Prostate gland (tissue), 2 donors: ENCODE results near the gene ORC2. TPM values are rescaled to one million over a fixed set of nuclear protein-coding genes. Genes with fewer than 3 reads are reported as not detected.
A peak's percentile ranks its signal among the peaks of the same experiment; 100 is the strongest.

Source experiments
- DNase-seq: peaks from one replicate; pipeline ENCODE4 v3.0.0-alpha.2; 2019; ENCODE audit warnings: low spot score
- H3K27ac ChIP-seq, 2 donors: fragments of 200-600 bp; sonication (generic); 2 replicates each; pipeline ENCODE4 v1.5.1; 2017 to 2019
- H3K27me3 ChIP-seq: fragments of 200-600 bp; sonication (generic); replicated peaks from 2 replicates; pipeline ENCODE4 v1.5.1; 2019; ENCODE audit not compliant: insufficient read depth
- H3K36me3 ChIP-seq, 2 donors: fragments of 200-600 bp; sonication (generic); 1 replicate in 1 of 2; 2 replicates in 1 of 2; pipeline versions ENCODE4 v1.5.1 to v1.8.1; 2017 to 2019
- H3K4me1 ChIP-seq: fragments of 200-600 bp; sonication (generic); replicated peaks from 2 replicates; pipeline ENCODE4 v1.5.1; 2019
- H3K4me3 ChIP-seq, 2 donors: fragments of 200-600 bp; sonication (generic); 2 replicates each; pipeline ENCODE4 v1.5.1; 2017 to 2019
- H3K9me3 ChIP-seq: fragments of 200-600 bp; sonication (generic); 2 replicates; pipeline ENCODE4 v1.5.1; 2017
- POLR2A ChIP-seq: fragments of 450-650 bp; IDR thresholded peaks from one replicate; pipeline ENCODE4 v1.6.1; 2016; ENCODE audit warnings: antibody characterized with exemption, mild to moderate bottlenecking
- POLR2AphosphoS5 ChIP-seq: sonication (generic); formaldehyde crosslinking; IDR thresholded peaks from one replicate; pipeline ENCODE4 v1.6.1; 2017; ENCODE audit warnings: antibody characterized with exemption
- WGBS: methylation state at CpG from one replicate; pipeline ENCODE4 v1.1.5; 2018; 5-methylcytosine and 5-hydroxymethylcytosine counted together
- intact Hi-C: fragments of 100-400 bp; cut with DNase I; formaldehyde crosslinking; loops from one replicate; pipeline ENCODE4 v1.14.2; 2022
- total RNA-seq, 2 donors: library from RNA; depleted of rRNA; stranded (reverse); fragments of >200 nt; gene quantifications; one replicate each; pipeline ENCODE4 v1.1.0, GENCODE V29; 2016
- TF ChIP-seq, protein P1 (sequence below), 4 experiments: fragments of 200-600 bp in 2 of 4; fragments of 450-650 bp in 2 of 4; sonication (generic) in 2 of 4; IDR thresholded peaks; 1 replicate in 3 of 4; 2 replicates in 1 of 4; pipeline ENCODE4 v1.5.1; 2016 to 2019; ENCODE audit warnings: antibody characterized with exemption in 4 of 4, mild to moderate bottlenecking in 2 of 4, moderate library complexity in 2 of 4

ORC2 gene
- total RNA-seq: 10 to 100 TPM; 21.9 to 32.1 TPM

DNA sequence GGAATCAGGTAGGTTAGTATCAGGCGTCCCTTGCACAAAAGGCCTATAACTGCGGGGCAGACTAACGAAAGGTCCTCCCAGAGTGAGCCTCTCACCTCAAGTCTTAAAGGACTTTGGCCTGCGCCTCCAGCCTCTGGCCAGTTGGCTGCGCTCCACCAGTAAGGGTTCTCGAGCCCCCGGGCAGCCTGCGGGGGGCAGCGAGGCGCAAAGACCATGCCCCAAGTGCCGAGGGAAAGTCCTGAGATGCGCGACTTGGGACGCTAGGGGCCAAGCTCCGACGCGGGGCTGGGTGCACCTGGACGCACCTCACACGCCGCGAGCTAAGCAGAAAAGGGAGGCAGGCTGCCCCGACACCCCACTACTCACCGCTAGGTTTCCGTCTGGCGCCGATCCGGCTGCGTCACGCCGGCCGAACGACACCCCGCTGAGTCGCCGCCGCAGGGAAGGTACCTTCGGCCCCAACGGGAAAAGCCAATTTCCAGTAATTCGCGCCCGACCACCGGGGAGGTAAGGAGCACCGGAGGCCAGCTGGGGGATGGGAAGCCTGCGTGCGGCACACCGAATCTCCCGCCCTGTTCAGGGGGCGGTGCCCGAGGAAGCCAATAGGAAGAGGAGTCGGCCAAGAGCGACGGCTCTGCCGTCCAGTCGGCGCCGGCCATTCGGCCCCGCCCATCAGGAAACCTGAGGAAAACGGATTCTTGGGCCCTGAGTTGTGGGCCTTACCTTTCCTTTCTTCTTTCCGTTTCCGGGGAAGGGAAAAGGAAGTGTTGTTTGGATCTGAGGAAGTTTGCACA lies at the start of gene ORC2:
TSS of gene ORC2 (minus strand) at position 537 of the 794 bp plus-strand sequence. CDS start 5,537 bp downstream, outside the sequence.
- peak; percentile 95 for DNase-seq
- intact Hi-C loops: loop anchor here (2.0 to 10.0 kb wide), 2 partner anchors 107 to 191 kb away; partner anchors contain the start of gene HYCC2
- Histone ChIP-seq H3K27me3 (no peaks in the 10 kb centered on the region), H3K27ac (peak within 1 kb of the TSS; percentile 80 to 85), H3K36me3 (no peaks in the 10 kb centered on the region), H3K4me1 (no peaks in the 10 kb centered on the region), H3K9me3 (no peaks in the 10 kb centered on the region), H3K4me3 (peak within 1 kb of the TSS; percentile 77 to 89)
- WGBS: under 1% methylated on average over 54 of the region's 61 CpGs
- TF ChIP-seq POLR2AphosphoS5 (peak; percentile 91), POLR2A (peak; percentile 32)
- TF ChIP-seq, protein P1, sequence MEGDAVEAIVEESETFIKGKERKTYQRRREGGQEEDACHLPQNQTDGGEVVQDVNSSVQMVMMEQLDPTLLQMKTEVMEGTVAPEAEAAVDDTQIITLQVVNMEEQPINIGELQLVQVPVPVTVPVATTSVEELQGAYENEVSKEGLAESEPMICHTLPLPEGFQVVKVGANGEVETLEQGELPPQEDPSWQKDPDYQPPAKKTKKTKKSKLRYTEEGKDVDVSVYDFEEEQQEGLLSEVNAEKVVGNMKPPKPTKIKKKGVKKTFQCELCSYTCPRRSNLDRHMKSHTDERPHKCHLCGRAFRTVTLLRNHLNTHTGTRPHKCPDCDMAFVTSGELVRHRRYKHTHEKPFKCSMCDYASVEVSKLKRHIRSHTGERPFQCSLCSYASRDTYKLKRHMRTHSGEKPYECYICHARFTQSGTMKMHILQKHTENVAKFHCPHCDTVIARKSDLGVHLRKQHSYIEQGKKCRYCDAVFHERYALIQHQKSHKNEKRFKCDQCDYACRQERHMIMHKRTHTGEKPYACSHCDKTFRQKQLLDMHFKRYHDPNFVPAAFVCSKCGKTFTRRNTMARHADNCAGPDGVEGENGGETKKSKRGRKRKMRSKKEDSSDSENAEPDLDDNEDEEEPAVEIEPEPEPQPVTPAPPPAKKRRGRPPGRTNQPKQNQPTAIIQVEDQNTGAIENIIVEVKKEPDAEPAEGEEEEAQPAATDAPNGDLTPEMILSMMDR (IDR thresholded peaks at IDR 0.05): peak in 3 of 4 experiments; percentile 21 to 64 (median 61)

DNA sequence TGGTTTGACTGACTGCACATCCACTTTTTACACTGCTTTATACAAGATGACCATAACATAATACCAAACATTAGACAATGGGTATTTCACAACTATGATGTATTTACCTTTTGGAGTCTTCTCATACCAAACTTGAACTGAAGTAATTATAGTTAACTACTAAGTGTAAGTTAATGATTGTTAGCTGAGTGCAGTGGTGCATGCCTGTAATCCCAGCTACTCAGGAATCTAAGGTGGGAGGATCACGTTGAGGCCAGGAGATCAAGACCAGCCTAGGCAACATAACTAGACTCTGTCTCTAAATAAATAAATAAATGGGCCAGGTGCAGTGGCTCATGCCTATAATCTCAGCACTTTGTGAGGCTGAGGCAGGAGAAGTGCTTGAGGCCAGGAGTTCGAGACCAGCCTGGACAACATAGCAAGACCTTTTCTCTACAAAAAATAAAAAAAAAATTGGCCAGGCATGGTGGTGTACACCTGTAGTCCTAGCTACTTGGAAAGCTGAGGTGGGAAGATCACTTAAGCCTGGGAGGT lies 44.9 kb upstream of the ORC2 start:
- TF ChIP-seq, protein P1 (IDR thresholded peaks at IDR 0.05): no peak
- TF ChIP-seq POLR2AphosphoS5: no peak
- no peak for TF ChIP-seq POLR2A
- 67% methylated on average over 2 of the region's 2 CpGs for WGBS

DNA sequence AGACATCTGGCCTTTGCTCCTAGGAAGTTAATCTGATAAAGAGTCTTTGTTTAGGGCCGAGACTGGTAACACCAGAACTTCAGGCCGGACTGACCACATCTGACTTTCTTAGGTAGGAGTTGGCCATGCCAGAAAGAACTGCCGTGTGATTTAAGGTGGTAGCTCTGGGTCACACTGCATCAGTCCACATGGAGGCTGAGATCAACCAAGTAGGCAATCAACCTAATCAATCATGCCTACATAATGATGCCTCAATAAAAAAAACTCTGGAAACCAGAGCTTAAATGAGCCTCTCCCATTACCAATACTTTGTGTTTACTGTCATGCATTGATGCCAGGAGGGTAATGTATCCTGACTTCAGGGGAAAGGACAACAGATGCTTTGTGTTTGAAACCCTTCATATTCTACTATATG lies 44.1 kb upstream of the ORC2 start:
- intact Hi-C loops: no loop called here
- 78% methylated on average over 3 of the region's 3 CpGs for WGBS
- H3K4me1 ChIP-seq: no peaks in the 10 kb centered on the region
- TF ChIP-seq POLR2A (no peak), POLR2AphosphoS5 (no peak)
- TF ChIP-seq, protein P1 (IDR thresholded peaks at IDR 0.05): no peak
- H3K9me3 ChIP-seq: no peaks in the 10 kb centered on the region
- H3K27ac ChIP-seq: no peak overlapping the region
- no peaks in the 10 kb centered on the region for H3K27me3 ChIP-seq
- no peak for DNase-seq
- no peak overlapping the region for H3K4me3 ChIP-seq
- no peaks in the 10 kb centered on the region for H3K36me3 ChIP-seq

More for the DNA sequence above, 44.9 kb upstream of the ORC2 start:
- Histone ChIP-seq H3K27me3 (no peaks in the 10 kb centered on the region), H3K4me3 (no peak overlapping the region), H3K9me3 (no peaks in the 10 kb centered on the region), H3K27ac (no peak overlapping the region), H3K36me3 (no peaks in the 10 kb centered on the region), H3K4me1 (no peaks in the 10 kb centered on the region)
- intact Hi-C loops: no loop called here
- DNase-seq: no peak

DNA sequence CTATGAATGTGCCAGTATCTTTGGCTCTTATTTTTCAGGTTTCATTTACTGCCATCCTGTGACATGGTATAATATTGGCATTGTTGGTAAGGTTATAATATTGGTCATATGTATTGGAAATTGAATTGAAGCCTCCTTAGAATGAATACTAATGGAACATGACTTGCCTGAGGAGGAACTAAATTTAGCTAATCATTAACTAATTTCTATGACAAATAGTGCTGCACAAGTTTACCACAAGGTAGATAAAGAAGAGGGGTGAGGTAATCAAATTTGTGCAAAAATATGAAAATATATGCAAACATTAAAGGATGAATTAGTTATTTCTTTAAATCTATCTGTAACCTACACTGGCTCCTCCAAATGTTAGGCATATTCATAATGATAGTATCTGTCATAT lies 43.2 kb upstream of the ORC2 start:
- Histone ChIP-seq H3K4me3 (no peak overlapping the region), H3K36me3 (no peaks in the 10 kb centered on the region), H3K4me1 (no peaks in the 10 kb centered on the region), H3K27me3 (no peaks in the 10 kb centered on the region), H3K27ac (no peak overlapping the region), H3K9me3 (no peaks in the 10 kb centered on the region)
- no peak for TF ChIP-seq POLR2A
- TF ChIP-seq, protein P1 (IDR thresholded peaks at IDR 0.05): no peak
- TF ChIP-seq POLR2AphosphoS5: no peak
- no peak for DNase-seq
- intact Hi-C loops: no loop called here
